CD4-positive, alpha-beta memory T cell (primary cell): ENCODE measurements around the gene PLCZ1. TPM values are rescaled to one million over a fixed set of nuclear protein-coding genes. Genes with fewer than 3 reads are reported as not detected.

Experiments
- CTCF ChIA-PET: fragments of 350-600 bp; sonication (Branson Sonifier 250); formaldehyde crosslinking; loops from one replicate; lab custom pipeline; 2021; ENCODE audit warnings: inconsistent platforms; ENCODE audit not compliant: partially characterized antibody; lab: Charles Lee
- POLR2A ChIA-PET: fragments of 350-600 bp; sonication (Branson Sonifier 250); formaldehyde crosslinking; loops from one replicate; lab custom pipeline; 2021; ENCODE audit not compliant: partially characterized antibody; lab: Charles Lee
- DNase-seq, 5 donors: peaks; one replicate each; pipeline versions ENCODE4 v3.0.0 to v3.0.0-alpha.2; 2020 to 2022; ENCODE audit warnings: mixed read lengths in 1 of 5
- H3K27ac ChIP-seq: one replicate; pipeline ENCODE4 v1.7.0; 2013; ENCODE audit warnings: low read depth, low read length
- H3K27me3 ChIP-seq: 2 replicates; pipeline ENCODE4 v1.7.0; 2013; ENCODE audit warnings: mild to moderate bottlenecking, low read length, moderate library complexity; ENCODE audit not compliant: insufficient read depth
- H3K36me3 ChIP-seq: 2 replicates; pipeline ENCODE4 v1.7.0; 2013; ENCODE audit warnings: mild to moderate bottlenecking, low read length, moderate library complexity; ENCODE audit not compliant: insufficient read depth
- H3K4me1 ChIP-seq: 2 replicates; pipeline ENCODE4 v1.7.0; 2013; ENCODE audit warnings: mild to moderate bottlenecking, low read length, moderate library complexity; ENCODE audit not compliant: insufficient read depth
- H3K4me3 ChIP-seq, 2 donors: one replicate each; pipeline ENCODE4 v1.7.0; 2013; ENCODE audit warnings: low read length in 2 of 2, mild to moderate bottlenecking in 1 of 2
- H3K9me3 ChIP-seq, 2 donors: one replicate each; pipeline ENCODE4 v1.7.0; 2013; ENCODE audit warnings: low read length in 2 of 2, control low read depth in 1 of 2; ENCODE audit not compliant: control insufficient read depth in 1 of 2
- H3K27ac Mint-ChIP-seq, 7 donors: one replicate each; pipeline ENCODE4 v1.8.0; 2020 to 2021; ENCODE audit warnings: mixed read lengths in 7 of 7, mild to moderate bottlenecking in 6 of 7, inconsistent platforms in 3 of 7, moderate library complexity in 3 of 7
- H3K27me3 Mint-ChIP-seq, 2 donors: one replicate each; pipeline ENCODE4 v1.8.0; 2020 to 2021; ENCODE audit warnings: mixed read lengths in 2 of 2
- H3K36me3 Mint-ChIP-seq, 2 donors: one replicate each; pipeline ENCODE4 v1.8.0; 2020 to 2021; ENCODE audit warnings: mixed read lengths in 2 of 2, inconsistent platforms in 1 of 2, mild to moderate bottlenecking in 1 of 2
- H3K4me1 Mint-ChIP-seq, 4 donors: one replicate each; pipeline ENCODE4 v1.8.0; 2020 to 2021; ENCODE audit warnings: mixed read lengths in 4 of 4, mild to moderate bottlenecking in 1 of 4
- H3K4me3 Mint-ChIP-seq, 8 donors: one replicate each; pipeline ENCODE4 v1.8.0; 2020 to 2021; ENCODE audit warnings: mixed read lengths in 8 of 8, mild to moderate bottlenecking in 7 of 8, moderate library complexity in 6 of 8, inconsistent platforms in 3 of 8
- H3K9me3 Mint-ChIP-seq, 8 donors: one replicate each; pipeline ENCODE4 v1.8.0; 2020 to 2021; ENCODE audit warnings: mixed read lengths in 8 of 8, mild to moderate bottlenecking in 5 of 8, inconsistent platforms in 3 of 8, moderate library complexity in 1 of 8
- intact Hi-C: fragments of 100-400 bp; cut with micrococcal nuclease; formaldehyde crosslinking; loops from one replicate; pipeline ENCODE4 v1.15.1; 2023
- polyA plus RNA-seq, 2 donors: library from polyadenylated mRNA; unstranded; fragments of 300-500 nt; fragmentation: Illumina TruSeq; gene quantifications; one replicate each; pipeline ENCODE4 v1.2.3, GENCODE V29; 2021
- total RNA-seq, 2 experiments: library from RNA; stranded (reverse); gene quantifications; one replicate each; pipeline ENCODE4 v1.2.3, GENCODE V29; 2021

PLCZ1 gene
- total and polyA plus RNA-seq, 4 experiments from 2014 or later = not detected

DNA sequence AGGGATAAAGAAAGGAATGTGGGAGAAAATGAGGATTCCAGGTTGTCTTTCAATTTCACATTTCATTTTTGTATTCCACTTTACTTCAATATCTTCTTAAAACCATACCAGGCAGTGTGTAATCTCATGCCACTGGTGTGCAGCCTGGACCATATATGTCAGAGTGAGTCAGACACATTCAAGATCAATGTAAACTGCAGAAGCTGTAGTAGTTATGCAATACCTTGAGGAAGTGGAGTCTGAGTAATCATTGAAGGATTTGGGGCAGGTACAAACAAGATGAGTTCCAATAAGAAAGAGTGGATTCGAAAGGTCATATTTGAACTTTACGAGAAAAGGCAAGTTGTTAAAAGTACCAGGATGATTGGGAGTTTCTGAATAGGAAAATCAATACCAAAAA is 14.1 kb downstream of the PLCZ1 start:
- H3K4me3 Mint-ChIP-seq = no peak overlapping the region
- H3K27me3 ChIP-seq = no peaks in the 10 kb centered on the region
- no peaks in the 10 kb centered on the region for H3K9me3 ChIP-seq
- H3K4me1 Mint-ChIP-seq = no peaks in the 10 kb centered on the region
- peaks cover 0 to 3% (median 0%) of the 10 kb centered on the region in 8 donors for H3K9me3 Mint-ChIP-seq
- DNase-seq = no peak
- H3K27ac ChIP-seq = no peak overlapping the region
- no peaks in the 10 kb centered on the region for H3K4me1 ChIP-seq
- H3K27me3 Mint-ChIP-seq = no peaks in the 10 kb centered on the region
- CTCF ChIA-PET = no interaction called here
- H3K4me3 ChIP-seq = no peak overlapping the region
- H3K27ac Mint-ChIP-seq = no peak overlapping the region
- POLR2A ChIA-PET = no interaction called here
- no peaks in the 10 kb centered on the region for H3K36me3 ChIP-seq
- intact Hi-C loops = no loop called here
- no peaks in the 10 kb centered on the region for H3K36me3 Mint-ChIP-seq

DNA sequence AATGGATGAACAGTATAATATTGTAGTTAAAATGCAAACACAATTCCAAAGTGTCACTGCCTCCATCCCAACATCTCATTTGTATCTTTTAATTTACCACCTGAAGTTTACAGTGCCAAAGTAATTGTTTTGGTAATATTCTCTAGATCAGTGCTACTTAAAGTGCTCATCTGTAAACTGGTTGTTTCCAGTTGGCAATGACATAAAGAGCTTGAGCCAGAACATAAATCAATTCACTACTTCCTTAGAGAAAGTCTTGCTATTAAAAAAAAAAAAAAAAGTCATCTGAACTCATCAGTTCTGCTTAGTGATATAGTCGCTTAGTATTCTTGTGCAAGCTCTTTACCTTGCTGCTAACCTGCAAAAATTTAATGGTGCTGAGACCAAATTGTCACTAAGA is 16.4 kb downstream of the PLCZ1 start:
- no peaks in the 10 kb centered on the region for H3K36me3 ChIP-seq

DNA sequence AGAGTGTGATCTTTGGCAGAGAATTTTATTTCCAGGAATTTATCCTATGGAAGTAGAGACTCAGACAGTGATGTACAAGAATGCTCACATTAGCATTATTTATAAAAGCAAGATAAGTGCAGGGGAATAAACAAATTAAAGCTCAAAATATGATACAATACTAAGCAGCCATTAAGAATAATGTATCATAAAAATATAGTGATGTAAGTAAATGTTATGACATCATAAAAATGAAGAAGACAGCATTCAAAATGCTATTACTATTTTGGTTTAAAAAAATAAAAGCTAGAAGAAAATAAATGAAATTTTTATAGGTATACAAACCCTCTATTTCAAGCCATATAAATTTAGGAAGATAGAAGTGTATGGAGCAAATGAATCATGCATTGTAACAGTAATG is 17.1 kb downstream of the PLCZ1 start:
- Histone ChIP-seq H3K4me3 (no peak overlapping the region), H3K27ac (no peak overlapping the region), H3K9me3 (no peaks in the 10 kb centered on the region), H3K36me3 (no peaks in the 10 kb centered on the region), H3K4me1 (no peaks in the 10 kb centered on the region), H3K27me3 (no peaks in the 10 kb centered on the region)
- no peaks in the 10 kb centered on the region for H3K4me1 Mint-ChIP-seq
- no peaks in the 10 kb centered on the region for H3K27me3 Mint-ChIP-seq
- H3K36me3 Mint-ChIP-seq = no peaks in the 10 kb centered on the region
- ChIA-PET POLR2A (no interaction called here), CTCF (no interaction called here)
- intact Hi-C loops = no loop called here
- no peak for DNase-seq
- no peak overlapping the region for H3K27ac Mint-ChIP-seq
- no peak overlapping the region for H3K4me3 Mint-ChIP-seq
- peaks cover 0 to 4% (median 2%) of the 10 kb centered on the region in 8 donors for H3K9me3 Mint-ChIP-seq

More for the DNA sequence above, 16.4 kb downstream of the PLCZ1 start:
- Mint-ChIP-seq H3K27ac (no peak overlapping the region), H3K9me3 (peaks cover 0 to 4% (median 2%) of the 10 kb centered on the region in 8 donors), H3K36me3 (no peaks in the 10 kb centered on the region), H3K4me3 (no peak overlapping the region), H3K4me1 (no peaks in the 10 kb centered on the region), H3K27me3 (no peaks in the 10 kb centered on the region)
- H3K4me3 ChIP-seq = no peak overlapping the region
- no peaks in the 10 kb centered on the region for H3K27me3 ChIP-seq
- ChIA-PET CTCF (interaction anchor here (0.7 kb wide), 1 partner anchor 1688 kb away, joined by 3 read pairs; no protein-coding TSS in a partner anchor), POLR2A (no interaction called here)
- no peak for DNase-seq
- H3K9me3 ChIP-seq = no peaks in the 10 kb centered on the region
- no peak overlapping the region for H3K27ac ChIP-seq
- intact Hi-C loops = no loop called here
- H3K4me1 ChIP-seq = no peaks in the 10 kb centered on the region

DNA sequence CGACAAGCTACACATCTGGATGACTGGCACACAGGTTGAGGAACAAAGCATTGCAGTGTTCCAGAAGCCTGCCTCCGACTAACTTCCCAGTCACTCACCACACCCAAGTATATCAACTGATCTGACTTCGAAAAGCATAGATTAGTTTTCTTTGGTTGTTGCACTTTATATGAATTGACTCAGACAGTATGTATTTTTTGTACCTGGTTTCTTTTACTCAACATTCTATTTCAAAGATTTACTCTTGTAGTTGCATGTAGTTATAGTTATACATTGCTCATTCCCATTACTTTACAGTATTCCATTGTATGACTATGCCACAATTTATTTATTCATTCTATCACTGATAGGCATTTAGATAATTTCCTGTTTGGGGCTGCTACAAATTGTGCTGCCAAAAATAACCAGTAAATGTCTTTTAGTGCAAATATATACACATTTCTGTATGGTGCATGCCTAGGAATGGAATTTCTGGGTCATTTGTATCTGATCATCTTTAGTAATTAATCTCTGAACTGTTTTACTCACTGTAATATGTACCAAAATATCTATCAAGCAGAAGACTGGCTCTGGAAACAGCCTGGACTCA is 17.8 kb downstream of the PLCZ1 start:
- Mint-ChIP-seq H3K27me3 (no peaks in the 10 kb centered on the region), H3K27ac (no peak overlapping the region), H3K4me3 (no peak overlapping the region), H3K4me1 (no peaks in the 10 kb centered on the region), H3K9me3 (peaks cover 0 to 4% (median 2%) of the 10 kb centered on the region in 8 donors), H3K36me3 (no peaks in the 10 kb centered on the region)
- H3K36me3 ChIP-seq = no peaks in the 10 kb centered on the region
- no peak for DNase-seq
- POLR2A ChIA-PET = no interaction called here
- H3K9me3 ChIP-seq = no peaks in the 10 kb centered on the region
- no peak overlapping the region for H3K4me3 ChIP-seq
- no peaks in the 10 kb centered on the region for H3K4me1 ChIP-seq
- H3K27ac ChIP-seq = no peak overlapping the region
- intact Hi-C loops = no loop called here
- H3K27me3 ChIP-seq = no peaks in the 10 kb centered on the region
- CTCF ChIA-PET = no interaction called here

DNA sequence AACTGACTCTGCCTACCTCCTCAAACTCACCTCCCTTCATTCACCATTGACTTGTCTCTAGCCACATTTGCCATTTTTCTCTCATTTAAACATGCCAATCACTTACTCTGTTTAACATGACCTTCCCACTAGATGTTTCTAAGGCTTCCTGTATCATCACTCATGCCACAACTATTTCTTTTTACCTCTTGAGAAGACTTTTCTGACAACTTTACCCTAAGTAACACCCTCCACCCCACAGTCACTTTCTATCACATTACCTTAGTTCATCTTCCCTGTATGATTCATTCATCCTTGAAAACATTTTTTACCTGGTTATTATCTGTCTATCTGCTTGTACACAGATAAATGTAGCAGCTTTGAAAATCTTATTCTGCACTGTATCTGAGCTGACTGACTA is 19.4 kb downstream of the PLCZ1 start:
- H3K4me1 Mint-ChIP-seq = no peaks in the 10 kb centered on the region
- POLR2A ChIA-PET = no interaction called here
- DNase-seq = no peak

DNA sequence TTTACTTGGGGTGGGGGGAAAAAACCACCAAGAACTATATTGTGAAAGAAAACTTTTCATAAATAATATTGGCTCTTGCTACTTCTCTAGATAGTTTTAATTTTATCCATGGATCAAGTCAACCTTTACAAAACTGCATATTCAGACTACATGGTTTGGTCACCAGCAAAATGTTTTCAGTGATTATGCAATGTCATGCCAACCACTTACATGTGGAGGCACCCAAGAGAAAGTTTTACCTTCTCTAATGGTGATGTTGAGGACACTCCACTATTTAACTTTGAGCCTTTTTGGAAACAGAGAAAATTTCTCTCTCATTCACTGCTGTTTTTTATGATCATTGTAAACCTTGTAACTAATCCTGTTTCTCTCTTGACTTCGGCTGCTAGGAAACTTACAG is 21.6 kb downstream of the PLCZ1 start:
- intact Hi-C loops = no loop called here

More for the DNA sequence above, 19.4 kb downstream of the PLCZ1 start:
- no peak overlapping the region for H3K27ac ChIP-seq
- Mint-ChIP-seq H3K9me3 (peaks cover 0 to 4% (median 1%) of the 10 kb centered on the region in 8 donors), H3K27ac (no peak overlapping the region), H3K36me3 (no peaks in the 10 kb centered on the region), H3K4me3 (no peak overlapping the region), H3K27me3 (no peaks in the 10 kb centered on the region)
- no peaks in the 10 kb centered on the region for H3K36me3 ChIP-seq
- CTCF ChIA-PET = no interaction called here
- H3K4me1 ChIP-seq = no peaks in the 10 kb centered on the region
- H3K27me3 ChIP-seq = no peaks in the 10 kb centered on the region
- no peaks in the 10 kb centered on the region for H3K9me3 ChIP-seq
- intact Hi-C loops = no loop called here
- no peak overlapping the region for H3K4me3 ChIP-seq

DNA sequence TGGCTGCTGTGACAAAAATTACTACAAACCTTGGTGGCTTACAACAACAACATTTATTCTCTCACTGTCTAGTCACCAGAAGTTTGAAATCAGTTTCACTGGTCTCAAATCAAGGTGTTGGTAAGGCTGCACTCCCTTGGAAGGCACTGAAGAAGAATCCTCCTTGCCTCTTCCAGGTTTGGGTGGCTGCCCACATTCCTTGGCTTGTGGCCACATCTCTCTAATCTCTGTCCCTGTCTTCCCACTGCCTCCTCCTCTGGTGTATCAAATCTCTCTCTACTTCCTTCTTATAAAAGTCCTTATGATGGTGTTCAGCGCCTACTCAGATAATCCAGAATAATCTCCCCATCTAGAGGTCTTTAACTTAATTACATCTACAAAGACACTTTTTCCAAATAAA is 31.0 kb downstream of the PLCZ1 start:
- Mint-ChIP-seq H3K9me3 (peaks cover 0 to 16% (median 8%) of the 10 kb centered on the region in 8 donors), H3K36me3 (no peaks in the 10 kb centered on the region), H3K4me1 (no peaks in the 10 kb centered on the region), H3K27me3 (no peaks in the 10 kb centered on the region), H3K27ac (no peak overlapping the region), H3K4me3 (no peak overlapping the region)
- H3K4me1 ChIP-seq = no peaks in the 10 kb centered on the region
- no peaks in the 10 kb centered on the region for H3K36me3 ChIP-seq
- no peaks in the 10 kb centered on the region for H3K27me3 ChIP-seq
- no peak overlapping the region for H3K4me3 ChIP-seq
- no peak overlapping the region for H3K27ac ChIP-seq
- POLR2A ChIA-PET = no interaction called here
- DNase-seq = no peak
- H3K9me3 ChIP-seq = peaks cover 0 to 4% of the 10 kb centered on the region in 2 donors
- intact Hi-C loops = no loop called here
- CTCF ChIA-PET = no interaction called here

More for the DNA sequence above, 21.6 kb downstream of the PLCZ1 start:
- no peaks in the 10 kb centered on the region for H3K9me3 ChIP-seq
- ChIA-PET CTCF (no interaction called here), POLR2A (no interaction called here)
- no peaks in the 10 kb centered on the region for H3K36me3 ChIP-seq
- no peak overlapping the region for H3K4me3 ChIP-seq
- no peaks in the 10 kb centered on the region for H3K27me3 Mint-ChIP-seq
- no peaks in the 10 kb centered on the region for H3K4me1 Mint-ChIP-seq
- H3K27me3 ChIP-seq = no peaks in the 10 kb centered on the region
- H3K36me3 Mint-ChIP-seq = no peaks in the 10 kb centered on the region
- H3K9me3 Mint-ChIP-seq = peaks cover 0 to 4% (median 1%) of the 10 kb centered on the region in 8 donors
- no peak overlapping the region for H3K27ac Mint-ChIP-seq
- no peak overlapping the region for H3K4me3 Mint-ChIP-seq
- no peaks in the 10 kb centered on the region for H3K4me1 ChIP-seq
- H3K27ac ChIP-seq = no peak overlapping the region
- DNase-seq = no peak
